Fibroblast of lung (primary cell): Measurements from ENCODE around the gene SULT1C2. TPM values are rescaled to one million over a fixed set of nuclear protein-coding genes. Genes with fewer than 3 reads are reported as not detected.
A peak's percentile ranks its signal among the peaks of the same experiment; 100 is the strongest.

Experiments
- DNase-seq, 2 donors: peaks; one replicate each; pipeline versions ENCODE4 v3.0.0 to v3.0.0-alpha.2; 2010; ENCODE audit warnings: low read depth in 2 of 2
- H2AFZ ChIP-seq: 2 replicates; pipeline ENCODE4 v1.5.1; 2012; ENCODE audit warnings: low read length, control low read depth, inconsistent platforms
- H3K27ac ChIP-seq: 2 replicates; pipeline ENCODE4 v1.5.1; 2011; ENCODE audit warnings: low read length, control low read depth; ENCODE audit not compliant: insufficient read depth
- H3K27me3 ChIP-seq: 2 replicates; pipeline ENCODE4 v1.5.1; 2011; ENCODE audit warnings: mild to moderate bottlenecking, low read length; ENCODE audit not compliant: control insufficient read depth, insufficient read depth
- H3K36me3 ChIP-seq: 2 replicates; pipeline ENCODE4 v1.5.1; 2011; ENCODE audit warnings: low read length; ENCODE audit not compliant: control insufficient read depth, insufficient read depth
- H3K4me1 ChIP-seq: 2 replicates; pipeline ENCODE4 v1.5.1; 2011; ENCODE audit warnings: low read length; ENCODE audit not compliant: control insufficient read depth, insufficient read depth; ENCODE audit errors: extremely low read depth
- H3K4me2 ChIP-seq: 2 replicates; pipeline ENCODE4 v1.5.1; 2011; ENCODE audit warnings: low read length, control low read depth; ENCODE audit not compliant: insufficient read depth; ENCODE audit errors: extremely low read depth
- H3K4me3 ChIP-seq, 4 experiments: fragments of 200-600 bp in 1 of 4; sonication (generic) in 1 of 4; replicated peaks in 1 of 4; 2 replicates each; pipeline ENCODE4 v1.5.1; 2011 to 2016; ENCODE audit warnings: low read length in 4 of 4, low read depth in 3 of 4, mild to moderate bottlenecking in 3 of 4, control low read depth in 2 of 4, inconsistent platforms in 1 of 4, mixed read lengths in 1 of 4; ENCODE audit not compliant: insufficient read depth in 1 of 4; ENCODE audit errors: control extremely low read depth in 1 of 4
- H3K79me2 ChIP-seq: 2 replicates; pipeline ENCODE4 v1.5.1; 2012; ENCODE audit warnings: mild to moderate bottlenecking, low read length, inconsistent platforms; ENCODE audit not compliant: control insufficient read depth, insufficient read depth
- H3K9ac ChIP-seq: 2 replicates; pipeline ENCODE4 v1.5.1; 2011; ENCODE audit warnings: mild to moderate bottlenecking, low read length, control low read depth; ENCODE audit not compliant: insufficient read depth
- H3K9me3 ChIP-seq: 2 replicates; pipeline ENCODE4 v1.5.1; 2012; ENCODE audit warnings: low read depth, low read length; ENCODE audit not compliant: control insufficient read depth, insufficient read depth
- H4K20me1 ChIP-seq: 2 replicates; pipeline ENCODE4 v1.5.1; 2011; ENCODE audit warnings: low read length; ENCODE audit not compliant: control insufficient read depth, insufficient read depth; ENCODE audit errors: extremely low read depth
- CTCF ChIP-seq, 2 donors: IDR thresholded peaks in 1 of 2; conservative IDR thresholded peaks in 1 of 2; 1 replicate in 1 of 2; 2 replicates in 1 of 2; pipeline ENCODE4 v1.5.1; 2011 to 2012; ENCODE audit warnings: low read length in 2 of 2, control low read depth in 1 of 2, inconsistent platforms in 1 of 2, low read depth in 1 of 2, mild to moderate bottlenecking in 1 of 2
- EZH2 ChIP-seq: IDR thresholded peaks from 2 replicates; pipeline ENCODE4 v1.5.1; 2012; ENCODE audit warnings: low read length, control low read depth, mild to moderate bottlenecking; ENCODE audit errors: missing control alignments
- polyA plus RNA-seq, 2 donors: library from polyadenylated mRNA; depleted of rRNA in 1 of 2; stranded (reverse) in 1 of 2; unstranded in 1 of 2; fragments of >200 nt; gene quantifications; 2 replicates each; pipeline ENCODE4 v1.2.1, GENCODE V29; 2011 to 2012; ENCODE audit warnings: missing spikeins in 1 of 2
- total RNA-seq: library from RNA; depleted of rRNA; stranded (reverse); fragments of >200 nt; gene quantifications from 2 replicates; pipeline ENCODE4 v1.2.1, GENCODE V29; 2014

The SULT1C2 gene
- total and polyA plus RNA-seq, 2 donors (not counting 1 experiment from before 2014, with no cell fraction given): under 0.01 TPM; not detected in 1

GRCh38 chr2:108268001-108268400 is 20.7 kb upstream of the SULT1C2 start:
- Histone ChIP-seq H3K4me1 (peaks cover 15% of the 10 kb centered on the region), H2AFZ (no peak overlapping the region), H3K9me3 (no peaks in the 10 kb centered on the region), H3K4me2 (no peak overlapping the region), H3K79me2 (no peaks in the 10 kb centered on the region), H3K27ac (no peak overlapping the region), H3K9ac (no peak overlapping the region), H3K4me3 (no peak overlapping the region), H3K27me3 (no peaks in the 10 kb centered on the region), H4K20me1 (no peaks in the 10 kb centered on the region), H3K36me3 (no peaks in the 10 kb centered on the region)
- DNase-seq: peak; percentile 74 to 90
- no peak for TF ChIP-seq CTCF (conservative IDR thresholded peaks at IDR 0.05 in 1 of 2, IDR thresholded peaks at IDR 0.05 in 1 of 2; ENCODE audit: low read depth in 1 of 2, low read length in 2 of 2)
- TF ChIP-seq EZH2: no peak

- Histone ChIP-seq H3K9ac (no peak overlapping the region), H3K4me1 (peaks cover 15% of the 10 kb centered on the region), H4K20me1 (no peaks in the 10 kb centered on the region), H2AFZ (no peak overlapping the region), H3K4me3 (no peak overlapping the region), H3K79me2 (no peaks in the 10 kb centered on the region), H3K27ac (no peak overlapping the region), H3K4me2 (no peak overlapping the region), H3K9me3 (no peaks in the 10 kb centered on the region), H3K27me3 (no peaks in the 10 kb centered on the region), H3K36me3 (no peaks in the 10 kb centered on the region)
- TF ChIP-seq EZH2: no peak
- no peak for DNase-seq
Observed at GRCh38 chr2:108270346-108270745, 18.3 kb upstream of the SULT1C2 start.

- H3K4me1 ChIP-seq: peaks cover 15% of the 10 kb centered on the region
- H4K20me1 ChIP-seq: no peaks in the 10 kb centered on the region
- no peak for DNase-seq
- no peaks in the 10 kb centered on the region for H3K9me3 ChIP-seq
- H3K79me2 ChIP-seq: no peaks in the 10 kb centered on the region
- no peaks in the 10 kb centered on the region for H3K27me3 ChIP-seq
- H3K27ac ChIP-seq: peak overlapping the region; percentile 58
- no peak overlapping the region for H3K9ac ChIP-seq
- no peaks in the 10 kb centered on the region for H3K36me3 ChIP-seq
- no peak for TF ChIP-seq EZH2
- TF ChIP-seq CTCF (conservative IDR thresholded peaks at IDR 0.05 in 1 of 2, IDR thresholded peaks at IDR 0.05 in 1 of 2; ENCODE audit: low read depth in 1 of 2, low read length in 2 of 2): no peak
- no peak overlapping the region for H3K4me3 ChIP-seq
- H3K4me2 ChIP-seq: no peak overlapping the region
- H2AFZ ChIP-seq: peak overlapping the region; percentile 95
Observed at GRCh38 chr2:108270768-108271506, 17.8 kb upstream of the SULT1C2 start.
